Eye (tissue), 1 donor: ENCODE measurements around the gene TRUB1.
"Not testable (repeated sequence)": the region's sequence is repeated elsewhere in the genome, so short reads cannot be mapped to it uniquely, and the experiment has no call there.

Experiments used
- DNase-seq: peaks from one replicate; pipeline ENCODE4 v3.0.0-alpha.2; 2015

TRUB1 gene

GRCh38 chr10:114925587-114926586 is 12.1 kb upstream of the TRUB1 start:
- DNase-seq: peak; percentile 16

DNA sequence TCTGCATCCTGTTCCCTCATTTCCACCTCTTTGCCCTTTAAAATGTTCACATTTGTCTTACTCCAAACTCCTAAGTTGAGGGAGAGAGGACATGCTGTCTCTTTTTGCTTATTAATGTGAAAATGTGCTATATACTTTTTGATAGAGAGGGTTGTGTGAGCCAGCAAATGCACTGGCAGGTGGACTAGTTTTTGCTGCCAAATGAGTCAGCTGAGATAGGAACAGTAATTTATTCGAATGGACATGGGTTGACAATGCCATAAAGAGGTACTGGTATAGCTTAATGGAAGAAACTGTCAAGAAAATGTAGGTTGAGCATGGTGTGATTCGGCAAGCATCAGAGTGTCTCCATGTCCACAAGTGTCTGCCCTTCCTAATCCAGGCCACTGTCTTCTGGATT is 9.2 kb upstream of the TRUB1 start:
- no peak for DNase-seq

DNA sequence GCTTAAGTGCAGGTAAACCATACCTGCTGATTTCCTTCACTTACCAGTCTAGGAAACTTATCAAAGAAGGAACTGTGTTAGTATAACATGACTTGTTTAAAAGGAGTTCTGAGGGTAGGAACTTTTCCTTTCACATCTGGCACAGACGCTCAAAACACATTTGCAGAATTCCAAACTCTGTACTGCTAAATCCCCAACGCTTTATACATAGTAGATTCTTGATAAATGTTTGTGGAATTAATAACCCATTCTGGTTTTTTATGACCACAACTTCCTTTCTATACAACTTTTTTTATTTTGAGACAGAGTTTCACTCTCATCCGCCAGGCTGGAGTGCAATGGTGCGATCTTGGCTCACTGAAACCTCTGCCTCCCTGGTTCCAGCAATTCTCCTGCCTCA is 7.7 kb upstream of the TRUB1 start:
- no peak for DNase-seq

GRCh38 chr10:114931072-114931679 is 6.8 kb upstream of the TRUB1 start:
- DNase-seq: no peak

GRCh38 chr10:114932225-114932624 is 5.8 kb upstream of the TRUB1 start:
- no peak for DNase-seq

DNA sequence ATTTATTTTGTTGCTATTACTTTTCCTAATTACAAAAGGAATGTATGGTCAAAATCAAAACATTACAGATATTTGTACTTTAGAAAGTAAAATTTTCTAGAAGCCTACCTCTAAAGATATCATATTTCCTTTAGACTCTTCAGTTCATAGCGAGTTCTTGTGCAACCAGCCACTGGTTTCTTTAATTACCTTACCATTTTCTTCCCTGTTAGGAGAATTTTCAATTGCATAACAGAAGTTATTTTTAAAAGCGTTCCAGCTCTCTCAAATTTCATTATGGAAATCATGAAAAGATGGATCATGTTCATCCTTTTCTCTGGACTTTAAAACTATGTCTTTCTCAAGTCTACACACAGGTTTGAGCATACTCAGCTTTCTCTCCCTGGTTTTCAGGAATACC is 5.0 kb upstream of the TRUB1 start:
- DNase-seq: no peak

- DNase-seq: no peak
Measured at GRCh38 chr10:114933588-114933987, 4.4 kb upstream of the TRUB1 start.

GRCh38 chr10:114933995-114934394 is 4.0 kb upstream of the TRUB1 start:
- not testable (repeated sequence) for DNase-seq

DNA sequence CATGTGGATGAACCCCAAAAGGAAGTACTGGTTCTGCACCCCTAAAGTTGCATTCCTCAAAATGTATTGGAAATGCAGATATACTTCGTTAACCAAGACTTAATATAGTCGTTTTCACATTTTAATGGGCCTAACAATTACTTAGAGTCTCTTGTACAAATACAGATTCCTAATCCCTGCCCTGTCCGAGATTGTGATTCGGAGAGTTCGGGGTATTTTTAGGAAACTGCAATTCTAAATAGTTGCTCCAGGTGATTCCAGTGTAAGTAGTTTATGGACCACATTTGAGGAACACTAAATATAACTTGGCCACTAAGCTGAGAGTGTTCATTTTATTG is 830 bp downstream of the TRUB1 start:
- no peak for DNase-seq

DNA sequence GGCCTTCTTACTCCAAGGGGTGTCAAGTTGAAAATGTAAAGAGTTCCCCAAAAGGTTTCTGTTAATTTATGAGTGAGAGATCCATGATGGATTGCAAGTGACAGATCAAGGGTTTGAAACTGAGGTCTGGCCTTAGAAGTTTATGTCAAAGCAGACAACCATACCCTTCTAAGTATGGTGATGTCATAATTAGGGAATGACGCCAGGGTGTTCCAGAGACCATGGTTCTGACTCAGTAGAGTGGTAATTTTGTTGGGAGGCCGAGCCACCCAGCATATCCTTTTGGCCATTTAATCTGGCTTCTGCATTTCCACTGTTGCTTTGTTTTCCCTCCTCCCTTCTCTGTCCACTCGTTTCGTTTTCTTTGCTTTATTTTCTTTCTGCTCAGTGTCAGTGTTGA is 2.7 kb downstream of the TRUB1 start:
- DNase-seq: no peak

GRCh38 chr10:114943000-114943399 is 5.0 kb downstream of the TRUB1 start:
- DNase-seq: no peak

- DNase-seq: no peak
Measured at GRCh38 chr10:114953047-114953446, 15.1 kb downstream of the TRUB1 start.

- no peak for DNase-seq
Measured at GRCh38 chr10:114955984-114956383, 18.0 kb downstream of the TRUB1 start.

DNA sequence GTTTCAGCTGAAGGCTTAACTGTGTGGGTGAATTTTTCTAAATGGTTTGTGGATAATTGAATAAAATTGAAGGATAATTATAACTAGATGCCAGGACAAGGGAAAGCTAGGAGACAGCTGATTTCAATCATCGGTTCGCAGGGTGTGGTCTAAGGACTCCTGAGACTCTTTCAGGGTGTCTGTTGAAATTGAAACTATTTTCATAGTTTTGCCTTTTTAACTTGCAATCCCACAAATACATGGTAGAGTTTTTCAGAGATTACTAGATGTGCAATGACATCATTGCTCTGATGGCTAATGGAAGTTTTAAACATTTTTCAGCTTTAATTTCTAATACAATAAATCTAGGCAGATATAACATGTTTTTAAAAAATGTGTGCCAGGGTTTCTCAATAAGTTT is 18.5 kb downstream of the TRUB1 start:
- no peak for DNase-seq

DNA sequence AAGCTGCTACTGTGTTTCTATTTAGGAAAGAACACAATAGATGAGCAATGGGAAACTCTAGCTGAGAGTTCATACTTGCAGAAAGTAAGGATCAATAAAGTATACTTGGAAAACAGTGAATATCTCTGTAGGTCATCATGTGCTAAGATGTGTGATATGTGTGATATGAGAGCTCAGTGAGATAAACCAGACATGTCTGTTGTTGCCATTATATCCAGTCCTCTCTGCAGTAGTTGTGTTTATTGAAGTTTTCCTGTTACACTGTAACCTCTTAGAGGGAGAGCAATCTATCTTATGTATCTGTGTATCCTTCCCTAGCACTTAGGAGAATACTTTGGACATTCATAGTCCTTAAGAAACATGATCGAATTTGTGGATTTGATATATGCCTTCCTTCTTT is 19.1 kb downstream of the TRUB1 start:
- no peak for DNase-seq

DNA sequence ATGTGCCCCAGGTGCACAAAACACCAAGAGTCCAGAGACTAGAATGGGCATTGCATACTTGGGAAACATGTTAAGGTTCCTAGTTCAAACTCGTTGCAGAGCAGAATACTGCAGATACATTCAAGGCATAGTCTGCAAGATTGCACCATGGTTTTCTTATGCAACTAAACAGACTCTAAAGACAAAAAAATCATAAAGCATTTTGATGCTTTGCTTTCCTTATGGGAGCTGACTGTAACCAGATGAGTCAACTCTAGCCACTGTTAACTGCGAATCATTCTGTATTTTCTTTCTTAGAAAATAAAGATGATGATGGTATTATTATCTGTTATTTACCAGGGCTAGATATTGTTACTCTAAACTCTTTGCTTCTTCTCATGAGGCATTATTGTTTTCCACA is 19.7 kb downstream of the TRUB1 start:
- DNase-seq: no peak

GRCh38 chr10:114962441-114962840 is 24.4 kb downstream of the TRUB1 start:
- no peak for DNase-seq

- DNase-seq: no peak
Measured at GRCh38 chr10:114963908-114964307, 25.9 kb downstream of the TRUB1 start.

DNA sequence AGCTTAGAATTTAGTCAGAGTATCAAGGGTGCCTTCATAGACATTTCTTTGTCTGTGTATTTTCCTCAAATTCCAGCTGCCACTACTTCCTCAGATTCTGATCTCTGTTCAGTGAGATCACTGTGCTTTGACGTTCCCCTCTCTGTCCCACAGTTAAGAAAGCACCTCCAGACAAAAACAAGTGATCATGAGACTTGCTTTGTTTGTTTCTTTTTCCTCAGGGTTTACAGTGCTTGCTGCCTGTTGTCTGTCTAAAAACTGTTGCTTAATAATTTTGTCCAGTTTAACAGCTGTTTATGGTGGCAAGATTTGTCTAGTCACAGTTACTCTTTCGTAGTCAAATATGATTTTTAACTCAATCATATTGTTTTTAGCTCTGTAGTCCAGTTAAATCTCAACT is 29.1 kb downstream of the TRUB1 start:
- no peak for DNase-seq

GRCh38 chr10:114970515-114970914 is 32.5 kb downstream of the TRUB1 start:
- no peak for DNase-seq

- DNase-seq: peak; percentile 41
Measured at GRCh38 chr10:114973306-114973705, 35.3 kb downstream of the TRUB1 start.

DNA sequence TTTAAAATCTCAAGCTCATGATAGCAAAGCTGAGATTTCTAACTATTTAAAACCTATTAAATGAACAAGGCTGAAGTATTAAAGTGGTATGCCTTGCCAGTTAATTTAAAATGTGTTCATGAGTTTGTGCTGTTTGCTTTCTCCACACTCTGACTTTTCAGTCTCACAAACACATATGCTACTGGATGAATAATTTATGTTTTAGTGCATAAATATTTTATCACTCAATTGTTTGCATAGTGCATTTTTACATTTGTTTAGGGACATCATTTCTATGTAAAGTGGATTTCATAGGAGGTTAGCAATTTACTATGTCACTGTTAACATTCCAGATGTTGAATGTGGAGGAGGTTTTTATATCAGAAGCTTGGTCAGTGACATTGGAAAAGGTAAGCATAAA is 36.0 kb downstream of the TRUB1 start:
- DNase-seq: peak; percentile 60

GRCh38 chr10:114974625-114975024 is 36.6 kb downstream of the TRUB1 start:
- peak; percentile 39 for DNase-seq

DNA sequence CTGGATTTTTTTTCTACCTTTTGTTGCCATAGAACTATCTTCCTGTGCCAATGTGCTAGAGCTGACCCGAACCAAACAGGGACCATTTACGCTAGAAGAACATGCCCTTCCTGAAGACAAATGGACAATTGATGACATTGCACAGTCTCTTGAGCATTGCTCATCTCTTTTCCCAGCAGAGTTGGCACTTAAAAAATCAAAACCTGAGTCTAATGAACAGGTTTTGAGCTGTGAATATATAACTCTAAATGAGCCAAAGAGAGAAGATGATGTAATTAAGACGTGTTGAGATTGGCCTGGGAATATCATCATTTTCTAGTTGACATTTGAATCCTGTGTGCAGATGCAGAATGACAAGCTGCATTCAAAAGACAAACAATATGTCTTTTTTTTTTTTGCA is 37.1 kb downstream of the TRUB1 start:
- DNase-seq: peak; percentile 38

- DNase-seq: no peak
Measured at GRCh38 chr10:114982989-114983388, 45.0 kb downstream of the TRUB1 start.
